PFSK-1 (cell line): ENCODE data around the gene MRPL3.

ENCODE experiments used
- FOXP2 ChIP-seq: optimal IDR thresholded peaks from 2 replicates; pipeline ENCODE3; 2011; ENCODE audit warnings: borderline replicate concordance, control low read depth, inconsistent platforms; ENCODE audit not compliant: insufficient read depth; ENCODE audit errors: extremely low read length, extremely low read depth
- POLR2AphosphoS5 ChIP-seq: IDR thresholded peaks from 2 replicates; pipeline ENCODE4 v1.6.1; 2012; ENCODE audit warnings: low read depth, mild to moderate bottlenecking, control low read depth, low read length, moderate library complexity
- REST ChIP-seq, 2 experiments: IDR thresholded peaks; 2 replicates each; pipeline versions ENCODE4 v1.6.1 to v1.8.0; 2011 to 2012; ENCODE audit warnings: low read depth in 2 of 2, low read length in 2 of 2, control low read depth in 1 of 2, inconsistent platforms in 1 of 2, mild to moderate bottlenecking in 1 of 2, moderate library complexity in 1 of 2; ENCODE audit not compliant: insufficient read depth in 1 of 2
- SIN3A ChIP-seq: IDR thresholded peaks from 2 replicates; pipeline ENCODE4 v1.6.1; 2012; ENCODE audit warnings: mild to moderate bottlenecking, low read length, moderate library complexity, borderline replicate concordance; ENCODE audit not compliant: insufficient read depth
- TAF1 ChIP-seq: IDR thresholded peaks from 2 replicates; pipeline ENCODE4 v1.6.1; 2012; ENCODE audit warnings: low read length, control low read depth, borderline replicate concordance; ENCODE audit not compliant: insufficient read depth

Gene MRPL3

GRCh38 chr3:131540143-131540542 lies 37.4 kb upstream of the MRPL3 start:
- TF ChIP-seq TAF1 = no peak
- no peak for TF ChIP-seq REST (IDR thresholded peaks at IDR 0.05; ENCODE audit: insufficient read depth in 1 of 2, low read depth in 2 of 2, low read length in 2 of 2)
- no peak for TF ChIP-seq POLR2AphosphoS5
- TF ChIP-seq FOXP2 = no peak
- TF ChIP-seq SIN3A = no peak

GRCh38 chr3:131538968-131539367 lies 36.2 kb upstream of the MRPL3 start:
- TF ChIP-seq REST (IDR thresholded peaks at IDR 0.05; ENCODE audit: insufficient read depth in 1 of 2, low read depth in 2 of 2, low read length in 2 of 2) = no peak
- no peak for TF ChIP-seq TAF1
- no peak for TF ChIP-seq SIN3A
- TF ChIP-seq FOXP2 = no peak
- TF ChIP-seq POLR2AphosphoS5 = no peak

GRCh38 chr3:131537531-131537930 lies 34.8 kb upstream of the MRPL3 start:
- TF ChIP-seq FOXP2 (no peak), REST (IDR thresholded peaks at IDR 0.05; ENCODE audit: insufficient read depth in 1 of 2, low read depth in 2 of 2, low read length in 2 of 2) (no peak), TAF1 (no peak), SIN3A (no peak), POLR2AphosphoS5 (no peak)

DNA sequence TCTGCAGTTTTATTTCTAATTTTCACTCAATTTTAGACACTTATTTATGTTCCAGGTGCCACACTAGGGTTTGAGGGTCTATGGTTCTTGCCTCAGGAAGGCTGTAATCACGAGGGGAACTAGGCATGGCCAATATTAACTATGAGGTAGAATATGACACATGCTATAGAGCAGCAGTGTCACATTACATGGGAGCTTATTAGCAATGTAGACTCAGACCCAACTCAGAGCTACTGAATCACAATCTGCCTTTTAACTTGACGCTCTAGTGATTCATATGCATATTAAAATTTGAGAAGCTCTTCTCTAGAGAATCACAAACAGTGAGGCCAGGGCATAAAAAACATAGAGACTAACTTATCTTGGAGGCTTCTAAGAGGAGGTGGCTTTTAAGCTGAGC lies 32.8 kb upstream of the MRPL3 start:
- TF ChIP-seq SIN3A (no peak), FOXP2 (no peak), TAF1 (no peak), POLR2AphosphoS5 (no peak), REST (IDR thresholded peaks at IDR 0.05; ENCODE audit: insufficient read depth in 1 of 2, low read depth in 2 of 2, low read length in 2 of 2) (no peak)

DNA sequence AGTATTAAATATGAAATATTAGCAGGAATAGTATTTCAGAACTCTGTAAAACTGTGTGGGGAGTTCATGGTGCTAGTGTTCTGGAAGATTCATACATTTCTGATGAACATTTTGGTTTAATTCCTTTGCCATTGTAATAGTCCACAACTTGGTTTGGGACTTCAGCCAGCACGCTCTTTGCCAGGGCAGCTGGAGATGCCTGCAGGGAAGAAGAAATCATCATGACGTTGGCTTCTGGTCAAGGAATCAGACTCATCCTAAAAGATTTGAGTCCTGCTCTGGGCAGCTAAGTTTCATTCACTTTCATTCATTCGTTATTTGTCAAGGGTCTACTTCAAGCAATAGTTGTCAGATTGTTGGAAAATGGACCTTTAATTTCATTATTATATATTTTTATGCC lies 32.4 kb upstream of the MRPL3 start:
- TF ChIP-seq SIN3A (no peak), POLR2AphosphoS5 (no peak), FOXP2 (no peak), REST (IDR thresholded peaks at IDR 0.05; ENCODE audit: insufficient read depth in 1 of 2, low read depth in 2 of 2, low read length in 2 of 2) (no peak), TAF1 (no peak)
